GM21737 (cell line): Measurements from ENCODE around the gene DIPK1A.
"Not testable (repeated sequence)": the region's sequence is repeated elsewhere in the genome, so short reads cannot be mapped to it uniquely, and the experiment has no call there.

Source experiments
- ATAC-seq: cut with Tn5 transposase; IDR thresholded peaks from one replicate; pipeline ENCODE4 v1.9.1; 2021; ENCODE audit warnings: mild to moderate bottlenecking, moderate library complexity; ENCODE audit not compliant: unreplicated experiment

DIPK1A gene

GRCh38 chr1:92980732-92981647 is 19.7 kb upstream of the DIPK1A start:
- peak; percentile 34 for ATAC-seq

GRCh38 chr1:92975551-92976232 is 14.4 kb upstream of the DIPK1A start:
- peak; percentile 75 for ATAC-seq

- not testable (repeated sequence) for ATAC-seq
Measured at GRCh38 chr1:92974112-92974511, 12.8 kb upstream of the DIPK1A start.

- ATAC-seq: no peak
Measured at GRCh38 chr1:92973203-92973897, 12.1 kb upstream of the DIPK1A start.

- ATAC-seq: no peak
Measured at GRCh38 chr1:92972409-92973129, 11.3 kb upstream of the DIPK1A start.

GRCh38 chr1:92971932-92972331 is 10.7 kb upstream of the DIPK1A start:
- ATAC-seq: not testable (repeated sequence)

- ATAC-seq: no peak
Measured at GRCh38 chr1:92970990-92971689, 9.9 kb upstream of the DIPK1A start.

- no peak for ATAC-seq
Measured at GRCh38 chr1:92969517-92969916, 8.3 kb upstream of the DIPK1A start.

GRCh38 chr1:92968138-92969032 is 7.1 kb upstream of the DIPK1A start:
- ATAC-seq: no peak

GRCh38 chr1:92964998-92965397 is 3.7 kb upstream of the DIPK1A start:
- no peak for ATAC-seq

GRCh38 chr1:92964316-92964715 is 3.1 kb upstream of the DIPK1A start:
- ATAC-seq: no peak

GRCh38 chr1:92961896-92962752 is 862 bp upstream of the DIPK1A start:
- ATAC-seq: peak; percentile 51

- peak; percentile 40 for ATAC-seq
Measured at GRCh38 chr1:92960395-92961130, 699 bp downstream of the DIPK1A start.

- ATAC-seq: no peak
Measured at GRCh38 chr1:92958203-92958970, 2.9 kb downstream of the DIPK1A start.

GRCh38 chr1:92957030-92957734 is 4.1 kb downstream of the DIPK1A start:
- no peak for ATAC-seq
